ENCODE results near the gene EFHB.

DNA sequence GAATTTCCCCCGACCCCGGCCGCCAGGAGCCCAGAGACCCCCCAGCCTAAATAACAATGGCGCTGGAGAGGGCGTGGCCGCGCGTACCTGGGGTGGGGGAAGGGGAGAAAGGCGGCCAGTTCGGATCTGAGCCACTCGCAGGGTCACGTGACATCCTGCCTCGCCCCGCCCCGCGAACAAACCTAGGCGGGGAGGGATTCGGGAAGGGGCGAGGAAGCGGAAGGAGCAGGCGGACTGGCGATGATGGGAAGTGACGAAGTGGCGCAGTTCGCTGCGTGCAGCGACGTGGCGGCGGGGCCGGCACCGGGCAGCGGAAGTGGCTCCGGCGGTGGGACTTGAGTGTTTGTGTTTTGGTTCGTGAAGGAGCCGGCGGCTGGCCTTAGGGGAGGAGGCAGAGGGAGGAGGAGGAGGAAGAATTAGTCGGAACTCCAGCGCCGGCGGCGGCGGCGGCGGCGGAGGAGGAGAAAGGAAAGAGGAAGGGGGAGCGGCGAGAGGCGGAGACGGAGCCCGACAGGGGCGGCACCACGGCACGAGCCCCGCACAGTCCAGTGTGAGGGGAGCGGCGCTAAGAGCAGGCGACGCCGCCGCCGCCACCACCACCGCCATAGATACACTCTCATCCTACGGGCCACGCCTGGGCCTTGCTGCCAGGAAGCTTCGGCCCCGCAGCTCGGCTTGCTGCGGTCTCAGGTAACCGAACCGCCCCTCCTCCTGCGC lies 13.0 kb upstream of the EFHB start, which contains the start of gene RAB5A:
- TF ChIP-seq, protein P1, sequence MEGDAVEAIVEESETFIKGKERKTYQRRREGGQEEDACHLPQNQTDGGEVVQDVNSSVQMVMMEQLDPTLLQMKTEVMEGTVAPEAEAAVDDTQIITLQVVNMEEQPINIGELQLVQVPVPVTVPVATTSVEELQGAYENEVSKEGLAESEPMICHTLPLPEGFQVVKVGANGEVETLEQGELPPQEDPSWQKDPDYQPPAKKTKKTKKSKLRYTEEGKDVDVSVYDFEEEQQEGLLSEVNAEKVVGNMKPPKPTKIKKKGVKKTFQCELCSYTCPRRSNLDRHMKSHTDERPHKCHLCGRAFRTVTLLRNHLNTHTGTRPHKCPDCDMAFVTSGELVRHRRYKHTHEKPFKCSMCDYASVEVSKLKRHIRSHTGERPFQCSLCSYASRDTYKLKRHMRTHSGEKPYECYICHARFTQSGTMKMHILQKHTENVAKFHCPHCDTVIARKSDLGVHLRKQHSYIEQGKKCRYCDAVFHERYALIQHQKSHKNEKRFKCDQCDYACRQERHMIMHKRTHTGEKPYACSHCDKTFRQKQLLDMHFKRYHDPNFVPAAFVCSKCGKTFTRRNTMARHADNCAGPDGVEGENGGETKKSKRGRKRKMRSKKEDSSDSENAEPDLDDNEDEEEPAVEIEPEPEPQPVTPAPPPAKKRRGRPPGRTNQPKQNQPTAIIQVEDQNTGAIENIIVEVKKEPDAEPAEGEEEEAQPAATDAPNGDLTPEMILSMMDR (IDR thresholded peaks at IDR 0.05; ENCODE audit: insufficient read depth, low read depth, low read length), result no peak
- no peak for TF ChIP-seq EZH2 (IDR thresholded peaks at IDR 0.05; ENCODE audit: insufficient read depth, low read length)
